Smooth muscle cell (in vitro differentiated cells): Measurements from ENCODE around the gene INPP5F. TPM values are rescaled to one million over a fixed set of nuclear protein-coding genes. Genes with fewer than 3 reads are reported as not detected.

Source experiments
- DNase-seq: peaks from one replicate; lab custom pipeline; 2025; ENCODE audit not compliant: unreplicated experiment; lab: John Stamatoyannopoulos, UW
- H2AFZ ChIP-seq: fragments of 200-600 bp; sonication (generic); 2 replicates; pipeline ENCODE4 v1.6.0; 2016; ENCODE audit warnings: antibody characterized with exemption, low read depth, mild to moderate bottlenecking
- H3F3A ChIP-seq: fragments of 200-600 bp; sonication (generic); 2 replicates; pipeline ENCODE4 v1.6.0; 2017; ENCODE audit warnings: antibody characterized with exemption, low read depth
- H3K27ac ChIP-seq: fragments of 200-600 bp; sonication (generic); 2 replicates; pipeline ENCODE4 v1.5.1; 2016; ENCODE audit warnings: low read depth, mild to moderate bottlenecking
- H3K27me3 ChIP-seq: fragments of 200-600 bp; sonication (generic); 2 replicates; pipeline ENCODE4 v1.6.1; 2016; ENCODE audit warnings: low read depth, mild to moderate bottlenecking
- H3K36me3 ChIP-seq: fragments of 200-600 bp; sonication (generic); 2 replicates; pipeline ENCODE4 v1.5.1; 2016; ENCODE audit warnings: low read depth
- H3K4me1 ChIP-seq: fragments of 200-600 bp; sonication (generic); 2 replicates; pipeline ENCODE4 v1.5.1; 2016; ENCODE audit warnings: low read depth
- H3K4me2 ChIP-seq: fragments of 200-600 bp; sonication (generic); 2 replicates; pipeline ENCODE4 v1.6.0; 2016; ENCODE audit warnings: mild to moderate bottlenecking
- H3K4me3 ChIP-seq: fragments of 200-600 bp; sonication (generic); 2 replicates; pipeline ENCODE4 v1.5.1; 2016; ENCODE audit warnings: mild to moderate bottlenecking
- H3K79me2 ChIP-seq: fragments of 200-600 bp; sonication (generic); 2 replicates; pipeline ENCODE4 v1.6.0; 2016; ENCODE audit warnings: low read depth, mild to moderate bottlenecking
- H3K9ac ChIP-seq: fragments of 200-600 bp; sonication (generic); 2 replicates; pipeline ENCODE4 v1.6.0; 2016; ENCODE audit warnings: low read depth
- H3K9me3 ChIP-seq: fragments of 200-600 bp; sonication (generic); replicated peaks from 2 replicates; pipeline ENCODE4 v1.5.1; 2016; ENCODE audit warnings: low read depth
- H4K20me1 ChIP-seq: fragments of 200-600 bp; sonication (generic); 2 replicates; pipeline ENCODE4 v1.6.0; 2016; ENCODE audit warnings: low read depth
- WGBS: methylation state at CpG from one replicate; pipeline ENCODE4 v1.1.7; 2016; ENCODE audit warnings: low lambda C conversion rate; 5-methylcytosine and 5-hydroxymethylcytosine counted together
- polyA plus RNA-seq: library from polyadenylated mRNA; unstranded; fragments of >200 nt; fragmentation: Nextera tagmentation; extraction: Ambion mirVana; gene quantifications from 2 replicates; pipeline ENCODE4 v1.2.1, GENCODE V29; 2016
- total RNA-seq: library from RNA; depleted of rRNA; stranded (reverse); fragments of >200 nt; gene quantifications from 2 replicates; pipeline ENCODE4 v1.2.3, GENCODE V29; 2014
- TF ChIP-seq, protein P1 (sequence below): fragments of 200-600 bp; sonication (generic); IDR thresholded peaks from 2 replicates; pipeline ENCODE4 v1.5.1; 2017; ENCODE audit warnings: borderline replicate concordance, mild to moderate bottlenecking, antibody characterized with exemption; ENCODE audit not compliant: insufficient read depth, poor library complexity, severe bottlenecking

INPP5F gene
- total and polyA plus RNA-seq, 2 experiments from 2014 or later, result 15.9 to 106 TPM

GRCh38 chr10:119755446-119755845, 29.6 kb downstream of the INPP5F start:
- TF ChIP-seq, protein P1, sequence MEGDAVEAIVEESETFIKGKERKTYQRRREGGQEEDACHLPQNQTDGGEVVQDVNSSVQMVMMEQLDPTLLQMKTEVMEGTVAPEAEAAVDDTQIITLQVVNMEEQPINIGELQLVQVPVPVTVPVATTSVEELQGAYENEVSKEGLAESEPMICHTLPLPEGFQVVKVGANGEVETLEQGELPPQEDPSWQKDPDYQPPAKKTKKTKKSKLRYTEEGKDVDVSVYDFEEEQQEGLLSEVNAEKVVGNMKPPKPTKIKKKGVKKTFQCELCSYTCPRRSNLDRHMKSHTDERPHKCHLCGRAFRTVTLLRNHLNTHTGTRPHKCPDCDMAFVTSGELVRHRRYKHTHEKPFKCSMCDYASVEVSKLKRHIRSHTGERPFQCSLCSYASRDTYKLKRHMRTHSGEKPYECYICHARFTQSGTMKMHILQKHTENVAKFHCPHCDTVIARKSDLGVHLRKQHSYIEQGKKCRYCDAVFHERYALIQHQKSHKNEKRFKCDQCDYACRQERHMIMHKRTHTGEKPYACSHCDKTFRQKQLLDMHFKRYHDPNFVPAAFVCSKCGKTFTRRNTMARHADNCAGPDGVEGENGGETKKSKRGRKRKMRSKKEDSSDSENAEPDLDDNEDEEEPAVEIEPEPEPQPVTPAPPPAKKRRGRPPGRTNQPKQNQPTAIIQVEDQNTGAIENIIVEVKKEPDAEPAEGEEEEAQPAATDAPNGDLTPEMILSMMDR, result no peak
- no peak overlapping the region for H2AFZ ChIP-seq
- no peaks in the 10 kb centered on the region for H3K36me3 ChIP-seq
- WGBS, result 86% methylated on average over 5 of the region's 5 CpGs
- no peak for DNase-seq
- no peaks in the 10 kb centered on the region for H3K27me3 ChIP-seq
- H3K27ac ChIP-seq, result no peak overlapping the region
- H3K9ac ChIP-seq, result no peak overlapping the region
- no peak overlapping the region for H3K4me2 ChIP-seq
- no peaks in the 10 kb centered on the region for H3K79me2 ChIP-seq
- no peaks in the 10 kb centered on the region for H3K4me1 ChIP-seq
- no peaks in the 10 kb centered on the region for H3K9me3 ChIP-seq
- no peaks in the 10 kb centered on the region for H4K20me1 ChIP-seq
- no peaks in the 10 kb centered on the region for H3F3A ChIP-seq
- H3K4me3 ChIP-seq, result no peak overlapping the region

DNA sequence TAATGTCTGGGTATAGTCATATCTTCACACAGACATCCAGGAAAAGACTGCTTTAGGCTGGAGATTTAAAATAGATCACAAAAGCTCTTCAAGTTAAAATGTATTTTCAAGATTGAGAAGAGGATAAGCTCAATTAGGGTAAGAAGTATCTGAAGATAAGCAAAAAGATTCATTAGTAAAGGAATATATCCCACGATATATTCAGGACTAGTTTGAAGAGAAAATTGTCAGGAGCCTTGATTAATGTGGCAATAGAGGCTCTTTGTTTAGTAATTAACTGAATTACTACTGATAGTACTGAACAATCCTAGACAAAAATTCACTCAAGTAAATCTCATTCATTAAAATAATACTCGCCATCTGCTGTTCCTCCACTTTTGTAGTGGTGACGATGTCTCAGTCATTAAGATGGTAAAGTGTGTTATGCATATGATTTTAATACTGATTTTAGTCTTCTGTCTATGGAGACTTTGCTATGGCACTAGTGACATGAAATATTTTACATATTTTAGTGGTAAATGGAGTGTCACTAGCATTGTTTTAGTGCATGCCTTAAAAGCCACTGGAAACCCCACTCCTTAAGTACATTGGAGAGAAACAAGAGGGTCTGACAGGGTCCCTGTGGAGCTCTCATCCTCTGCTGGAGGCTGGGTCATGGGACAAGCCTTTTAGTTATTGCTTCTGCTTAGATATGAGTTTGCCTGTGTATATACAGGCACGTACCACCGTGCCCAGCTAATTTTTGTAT, 32.8 kb downstream of the INPP5F start:
- H3K4me3 ChIP-seq, result no peak overlapping the region
- H3K4me1 ChIP-seq, result no peaks in the 10 kb centered on the region
- no peaks in the 10 kb centered on the region for H3K27me3 ChIP-seq
- H4K20me1 ChIP-seq, result no peaks in the 10 kb centered on the region
- H3F3A ChIP-seq, result peaks cover 7% of the 10 kb centered on the region
- H3K4me2 ChIP-seq, result no peak overlapping the region
- H3K9ac ChIP-seq, result no peak overlapping the region
- no peaks in the 10 kb centered on the region for H3K36me3 ChIP-seq
- TF ChIP-seq, protein P1, result no peak
- H2AFZ ChIP-seq, result no peak overlapping the region
- DNase-seq, result no peak
- no peak overlapping the region for H3K27ac ChIP-seq
- H3K79me2 ChIP-seq, result no peaks in the 10 kb centered on the region
- no peaks in the 10 kb centered on the region for H3K9me3 ChIP-seq
- 94% methylated on average over 5 of the region's 5 CpGs for WGBS

DNA sequence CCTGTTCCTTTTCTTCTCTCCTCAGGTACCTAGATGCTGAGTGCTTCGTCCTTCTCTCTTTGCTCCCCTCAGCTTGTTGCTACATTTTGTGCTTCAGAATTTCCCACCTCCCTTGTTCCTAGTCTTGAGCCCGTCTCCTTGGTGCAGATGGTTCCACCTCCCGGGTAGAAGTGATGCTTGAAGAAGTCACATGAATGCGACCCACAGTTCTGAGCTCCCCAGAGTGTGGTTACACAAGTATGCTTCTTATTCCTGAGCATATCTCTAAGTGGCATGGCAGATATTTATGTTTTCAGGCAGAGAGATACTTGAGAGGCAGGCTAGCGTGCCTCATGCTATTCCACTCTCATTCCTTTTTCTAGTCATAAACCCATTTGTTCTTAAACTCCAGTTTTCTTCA, 34.0 kb downstream of the INPP5F start:
- H3K4me3 ChIP-seq, result no peak overlapping the region
- no peaks in the 10 kb centered on the region for H3K27me3 ChIP-seq
- H3K4me2 ChIP-seq, result peak overlapping the region; percentile 7
- WGBS, result 52% methylated on average over 5 of the region's 5 CpGs
- no peaks in the 10 kb centered on the region for H3K79me2 ChIP-seq
- H2AFZ ChIP-seq, result no peak overlapping the region
- DNase-seq, result no peak
- TF ChIP-seq, protein P1, result no peak
- no peaks in the 10 kb centered on the region for H4K20me1 ChIP-seq
- H3K4me1 ChIP-seq, result no peaks in the 10 kb centered on the region
- peak overlapping the region; percentile 71 for H3K27ac ChIP-seq
- no peak overlapping the region for H3K9ac ChIP-seq
- no peaks in the 10 kb centered on the region for H3K9me3 ChIP-seq
- H3F3A ChIP-seq, result peaks cover 7% of the 10 kb centered on the region
- no peaks in the 10 kb centered on the region for H3K36me3 ChIP-seq

- no peak overlapping the region for H3K9ac ChIP-seq
- H3K79me2 ChIP-seq, result no peaks in the 10 kb centered on the region
- H3K27me3 ChIP-seq, result no peaks in the 10 kb centered on the region
- no peak for DNase-seq
- no peaks in the 10 kb centered on the region for H3K9me3 ChIP-seq
- no peak overlapping the region for H2AFZ ChIP-seq
- peaks cover 7% of the 10 kb centered on the region for H3F3A ChIP-seq
- H3K4me1 ChIP-seq, result no peaks in the 10 kb centered on the region
- TF ChIP-seq, protein P1, result no peak
- H3K27ac ChIP-seq, result peak overlapping the region; percentile 71
- no peaks in the 10 kb centered on the region for H4K20me1 ChIP-seq
- peak overlapping the region; percentile 49 for H3K4me2 ChIP-seq
- H3K36me3 ChIP-seq, result no peaks in the 10 kb centered on the region
- no peak overlapping the region for H3K4me3 ChIP-seq
- WGBS, result 25% methylated on average over 3 of the region's 3 CpGs
Measured at GRCh38 chr10:119761106-119761505, 35.3 kb downstream of the INPP5F start.
